ENCODE results near the gene PALMD.

- TF ChIP-seq POLR2A (IDR thresholded peaks at IDR 0.05): no peak
- TF ChIP-seq CTCF (IDR thresholded peaks at IDR 0.05): no peak
Measured at GRCh38 chr1:99640672-99641071, 5.2 kb upstream of the PALMD start.

Data from prostate gland (tissue), 2 donors.